GM19324 (cell line): ENCODE results near the gene MINDY4B.
"Not testable (repeated sequence)": the region's sequence is repeated elsewhere in the genome, so short reads cannot be mapped to it uniquely, and the experiment has no call there.

Experiments
- ATAC-seq: cut with Tn5 transposase; IDR thresholded peaks from one replicate; pipeline ENCODE4 v1.9.1; 2021; ENCODE audit warnings: mild to moderate bottlenecking, moderate library complexity; ENCODE audit not compliant: unreplicated experiment, low FRiP score

MINDY4B gene

GRCh38 chr3:150857936-150858335, 47.3 kb downstream of the MINDY4B start:
- not testable (repeated sequence) for ATAC-seq

GRCh38 chr3:150850191-150850590, 55.0 kb downstream of the MINDY4B start:
- ATAC-seq: no peak

- ATAC-seq: no peak
Measured at GRCh38 chr3:150848864-150849263, 56.4 kb downstream of the MINDY4B start.

GRCh38 chr3:150847433-150847832, 57.8 kb downstream of the MINDY4B start:
- no peak for ATAC-seq

GRCh38 chr3:150844484-150844883, 60.8 kb downstream of the MINDY4B start:
- ATAC-seq: no peak

- no peak for ATAC-seq
Measured at GRCh38 chr3:150843241-150843640, 62.0 kb downstream of the MINDY4B start.

- ATAC-seq: no peak
Measured at GRCh38 chr3:150840802-150841515, 64.3 kb downstream of the MINDY4B start.

- no peak for ATAC-seq
Measured at GRCh38 chr3:150830745-150831144, 74.5 kb downstream of the MINDY4B start.

GRCh38 chr3:150830094-150830681, 75.1 kb downstream of the MINDY4B start:
- no peak for ATAC-seq

GRCh38 chr3:150829408-150829807, 75.8 kb downstream of the MINDY4B start:
- no peak for ATAC-seq

GRCh38 chr3:150828997-150829396, 76.2 kb downstream of the MINDY4B start:
- ATAC-seq: no peak

GRCh38 chr3:150828261-150828660, 77.0 kb downstream of the MINDY4B start:
- ATAC-seq: no peak

GRCh38 chr3:150826466-150827282, 78.6 kb downstream of the MINDY4B start:
- no peak for ATAC-seq

- ATAC-seq: no peak
Measured at GRCh38 chr3:150825916-150826377, 79.3 kb downstream of the MINDY4B start.

- no peak for ATAC-seq
Measured at GRCh38 chr3:150825192-150825915, 79.9 kb downstream of the MINDY4B start.

GRCh38 chr3:150823277-150823676, 82.0 kb downstream of the MINDY4B start:
- ATAC-seq: no peak

GRCh38 chr3:150822636-150823035, 82.6 kb downstream of the MINDY4B start:
- no peak for ATAC-seq
